ENCODE results near the gene SPRYD7.
"Not testable (repeated sequence)": the region's sequence is repeated elsewhere in the genome, so short reads cannot be mapped to it uniquely, and the experiment has no call there.

SPRYD7 gene, protein sequence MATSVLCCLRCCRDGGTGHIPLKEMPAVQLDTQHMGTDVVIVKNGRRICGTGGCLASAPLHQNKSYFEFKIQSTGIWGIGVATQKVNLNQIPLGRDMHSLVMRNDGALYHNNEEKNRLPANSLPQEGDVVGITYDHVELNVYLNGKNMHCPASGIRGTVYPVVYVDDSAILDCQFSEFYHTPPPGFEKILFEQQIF
- total RNA-seq, result 2.8 reads per million, percentile 9 among the genes with 10 or more reads in this experiment

DNA sequence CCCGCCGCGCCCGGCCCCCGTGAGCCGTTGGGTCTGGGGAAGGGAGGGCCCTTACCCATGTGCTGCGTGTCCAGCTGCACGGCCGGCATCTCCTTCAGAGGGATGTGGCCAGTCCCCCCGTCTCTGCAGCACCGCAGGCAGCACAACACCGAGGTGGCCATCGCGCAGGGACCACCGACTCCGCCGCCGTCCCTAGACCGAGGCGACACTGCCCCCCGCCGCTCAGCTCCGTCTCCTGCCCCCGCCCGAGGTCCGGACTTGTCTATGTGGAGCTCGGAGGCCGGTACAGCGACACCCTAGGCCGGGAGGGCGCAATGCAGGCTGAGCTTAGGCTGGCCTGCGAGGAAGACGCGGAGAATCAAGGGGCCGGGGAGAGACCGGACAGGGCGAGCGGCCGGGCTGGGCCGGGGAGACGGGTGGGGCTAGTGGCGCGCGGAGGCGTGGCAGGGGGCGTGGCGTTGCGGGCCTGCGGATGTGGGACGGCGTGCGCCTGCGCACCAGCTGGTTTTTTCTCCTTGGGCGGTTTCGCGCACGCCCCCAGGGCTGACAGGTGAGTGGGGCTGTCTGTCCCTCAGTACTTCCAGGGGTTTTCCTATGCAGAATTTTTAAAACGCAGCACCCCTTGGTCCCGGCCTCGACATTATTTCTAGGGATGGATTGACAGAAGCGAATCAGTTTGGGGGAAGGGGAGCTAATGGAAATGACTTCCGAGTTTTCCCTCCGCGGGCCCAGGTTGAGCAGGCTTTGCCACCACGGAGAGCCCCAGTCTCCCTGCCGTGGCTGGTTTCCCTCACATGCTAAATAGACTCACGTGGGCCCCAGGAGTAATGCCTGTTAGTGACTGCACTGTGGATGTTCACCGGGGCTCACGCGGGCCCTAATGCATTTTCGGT is at the start of gene SPRYD7:
Gene SPRYD7 (minus strand): TSS at position 266 of the 893 bp plus-strand sequence. CDS start 105 bp downstream, at position 161.
- peak; percentile 89 for DNase-seq

DNA sequence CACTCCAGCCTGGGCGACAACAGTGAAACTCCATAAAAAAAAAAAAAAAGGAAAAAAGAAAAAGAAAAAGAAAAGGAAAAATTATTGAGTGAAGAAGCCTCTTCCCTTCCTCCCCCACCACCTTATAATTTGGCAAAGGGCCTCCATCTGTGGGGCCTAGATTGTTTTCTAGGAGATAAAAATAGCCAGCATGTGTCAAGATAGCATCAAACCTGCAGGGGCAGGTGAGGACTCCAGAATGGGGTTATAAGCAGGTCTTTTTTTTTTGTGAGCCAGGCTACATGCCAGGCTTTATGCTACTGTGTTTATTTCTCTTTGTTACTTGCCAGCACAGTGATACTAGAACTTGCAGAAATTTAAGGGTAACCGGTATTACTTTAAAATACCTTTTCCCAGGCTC is 49.0 kb upstream of the SPRYD7 start:
- no peak for DNase-seq

DNA sequence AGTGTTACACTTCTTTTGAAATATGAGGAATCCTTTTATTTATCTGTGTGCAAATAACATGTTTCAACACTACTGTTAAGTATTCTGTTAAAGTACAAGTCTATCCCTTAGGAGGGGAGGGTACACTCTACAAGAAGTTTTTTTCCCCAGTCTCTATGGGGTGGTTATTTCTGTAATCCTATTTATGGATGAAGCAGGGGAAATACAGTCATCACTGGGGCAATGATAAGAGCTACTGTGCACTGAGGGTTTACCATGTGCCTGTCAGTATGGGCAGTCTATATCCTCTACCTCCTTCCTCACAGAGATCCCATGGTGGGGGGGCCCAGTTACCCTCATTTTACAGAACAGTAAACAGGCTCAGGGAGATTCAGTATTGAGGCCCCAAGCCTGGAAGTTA is 44.1 kb upstream of the SPRYD7 start:
- no peak for DNase-seq

DNA sequence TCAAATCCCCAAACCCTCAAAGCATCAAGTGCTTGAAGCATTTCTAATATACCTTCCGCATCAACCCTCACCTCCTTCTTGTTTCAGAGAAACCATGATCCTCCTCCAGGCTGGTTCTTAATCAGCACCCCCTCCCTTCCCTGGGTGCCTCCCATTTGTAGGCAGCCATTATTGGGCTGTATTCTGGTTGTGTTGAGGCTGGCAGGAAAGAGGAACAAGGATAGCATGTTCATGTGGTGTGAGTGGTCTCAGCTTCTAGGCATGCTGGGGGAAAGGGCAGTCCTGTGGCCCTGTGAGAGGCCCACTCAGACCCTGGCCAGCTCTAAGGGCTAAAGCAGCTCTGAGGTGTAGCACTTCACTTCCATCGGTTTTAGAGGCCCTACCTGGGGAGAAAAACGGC is 41.9 kb upstream of the SPRYD7 start:
- no peak for DNase-seq

DNA sequence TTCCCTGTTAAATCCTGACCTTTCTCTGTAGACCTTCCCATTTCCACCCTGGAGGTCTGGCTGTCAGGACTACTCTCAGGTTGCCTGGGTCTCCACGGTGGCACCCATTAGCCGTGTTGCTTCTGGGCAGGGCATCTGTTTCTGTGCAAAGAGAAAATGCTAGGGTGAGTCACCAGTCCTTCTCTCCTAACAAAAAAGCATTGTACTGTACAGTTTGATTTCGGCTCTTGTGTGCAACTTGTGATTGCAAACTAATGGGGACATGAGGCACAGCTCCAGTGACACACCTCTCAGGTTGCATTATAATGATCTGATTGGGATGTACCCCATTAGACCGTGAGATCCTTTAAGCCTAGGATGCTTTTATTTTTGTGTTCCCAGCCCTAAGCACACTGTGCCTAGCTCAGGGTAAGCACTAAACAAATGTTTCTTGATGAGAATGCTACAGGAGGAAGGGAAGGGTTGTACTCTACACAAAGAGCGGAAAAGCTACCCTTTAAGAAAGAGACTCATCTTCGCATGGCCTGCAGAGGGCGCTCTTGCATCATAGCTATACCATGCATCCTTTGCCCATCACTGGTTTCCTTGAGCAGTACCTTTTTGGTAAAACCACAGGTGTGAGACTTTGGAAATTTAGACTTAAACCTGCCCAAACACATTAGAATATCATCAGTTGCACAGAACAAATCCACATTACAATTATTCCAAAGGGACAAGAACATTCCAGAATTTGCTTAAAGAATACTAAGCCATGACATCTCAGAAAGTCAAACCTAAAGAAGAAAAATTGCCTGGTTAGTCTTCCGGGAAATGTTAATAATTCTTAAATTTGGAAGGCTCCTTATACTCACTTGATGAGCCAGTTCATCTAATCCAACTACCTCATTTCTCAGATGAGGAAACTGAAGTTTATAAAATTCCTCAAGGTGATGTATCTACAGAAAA is 40.4 kb upstream of the SPRYD7 start:
- peak; percentile 73 for DNase-seq

DNA sequence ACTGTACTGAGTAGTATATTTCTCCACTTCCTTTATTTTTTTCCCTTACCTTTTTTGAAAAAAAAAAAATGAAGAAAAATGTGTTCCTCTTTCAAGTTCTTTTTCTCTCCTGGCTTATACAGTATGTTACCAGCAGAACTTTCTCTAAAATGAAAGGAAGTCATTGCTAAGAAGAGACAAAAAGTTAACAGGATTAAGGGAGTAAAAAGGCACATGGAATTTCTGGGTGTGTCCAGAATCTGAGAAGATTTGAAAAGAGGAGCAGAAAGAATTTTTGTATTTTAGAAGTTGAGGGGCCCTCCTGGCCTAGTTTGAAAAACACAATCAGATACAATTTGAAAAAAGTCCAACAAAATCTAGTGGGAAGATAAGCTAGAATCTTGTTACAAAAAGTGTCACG is 39.7 kb upstream of the SPRYD7 start:
- no peak for DNase-seq

DNA sequence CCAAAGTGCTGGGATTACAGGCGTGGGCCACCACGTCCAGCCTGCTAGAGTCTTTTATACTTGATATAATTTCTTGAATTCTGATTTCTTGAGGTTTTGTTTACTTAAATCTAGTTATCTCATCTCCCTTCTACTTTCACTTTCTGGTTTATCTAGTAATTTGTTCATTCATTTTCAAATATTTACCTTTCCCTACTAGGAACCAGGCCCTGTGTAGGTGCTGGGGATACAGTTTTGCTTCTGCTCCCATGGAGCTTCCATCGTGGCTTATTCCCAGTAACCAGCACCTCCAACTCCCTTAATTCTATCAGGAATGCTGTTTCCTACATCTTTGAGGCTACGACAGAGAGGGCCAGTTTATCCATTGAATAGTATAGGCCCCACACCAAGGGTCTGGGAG is 36.6 kb upstream of the SPRYD7 start:
- DNase-seq, result no peak

DNA sequence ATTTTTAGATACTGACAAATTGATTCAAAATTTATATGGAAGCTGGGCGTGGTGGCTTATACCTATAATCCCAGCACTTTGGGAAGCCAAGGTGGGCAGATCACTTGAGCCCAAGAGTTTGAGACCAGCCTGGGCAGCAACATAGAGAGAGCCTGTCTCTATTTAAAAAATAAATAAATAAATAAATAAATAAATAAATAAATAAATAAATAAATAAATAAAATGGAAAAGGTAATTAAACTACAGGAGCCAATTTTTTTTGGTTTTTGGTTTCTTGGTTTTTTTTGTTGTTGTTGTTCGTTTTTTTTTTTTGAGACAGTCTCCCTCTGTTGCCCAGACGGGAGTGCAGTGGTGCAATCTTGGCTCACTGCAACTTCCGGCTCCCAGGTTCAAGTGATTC is 31.3 kb upstream of the SPRYD7 start:
- DNase-seq, result no peak

DNA sequence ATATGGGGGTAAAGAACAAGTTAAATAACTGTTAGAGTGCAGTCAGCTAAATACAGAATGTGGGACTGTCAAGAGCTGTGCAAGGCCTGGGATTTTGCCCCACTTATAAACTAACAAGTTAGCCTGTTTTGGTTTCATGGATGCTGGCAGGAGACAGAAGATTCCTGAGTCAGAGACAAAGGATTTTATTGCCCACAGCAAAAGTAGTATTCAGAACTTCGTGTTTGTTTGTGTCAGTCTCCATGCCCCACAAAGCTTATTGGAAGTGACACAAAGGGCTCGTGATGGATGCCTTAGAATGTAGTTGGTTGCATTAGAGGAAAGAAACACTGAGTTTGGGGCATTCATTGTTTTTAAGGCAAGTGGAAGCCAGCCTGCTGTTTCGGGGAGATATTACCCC is 22.2 kb upstream of the SPRYD7 start:
- no peak for DNase-seq

DNA sequence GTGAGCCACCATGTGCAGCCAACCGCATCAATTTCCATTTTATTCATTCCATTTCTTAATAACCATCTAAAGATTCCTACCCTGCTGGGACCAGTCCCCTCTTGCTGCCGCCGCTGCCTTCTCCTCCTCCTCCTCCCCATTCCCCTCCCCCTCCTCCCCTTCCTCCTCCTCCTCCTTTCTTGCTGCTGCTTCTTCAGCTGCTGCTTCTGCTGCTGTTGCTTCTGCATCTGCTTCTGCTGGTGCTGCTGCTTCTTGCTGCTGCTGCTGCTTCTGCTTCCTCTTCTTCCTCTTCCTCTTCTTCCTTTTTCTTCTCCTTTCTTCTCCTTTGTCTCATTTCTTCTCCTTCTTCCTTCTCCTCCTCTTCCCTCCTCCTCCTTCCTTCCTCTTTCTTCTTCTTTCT is 20.0 kb upstream of the SPRYD7 start:
- DNase-seq, result no peak

DNA sequence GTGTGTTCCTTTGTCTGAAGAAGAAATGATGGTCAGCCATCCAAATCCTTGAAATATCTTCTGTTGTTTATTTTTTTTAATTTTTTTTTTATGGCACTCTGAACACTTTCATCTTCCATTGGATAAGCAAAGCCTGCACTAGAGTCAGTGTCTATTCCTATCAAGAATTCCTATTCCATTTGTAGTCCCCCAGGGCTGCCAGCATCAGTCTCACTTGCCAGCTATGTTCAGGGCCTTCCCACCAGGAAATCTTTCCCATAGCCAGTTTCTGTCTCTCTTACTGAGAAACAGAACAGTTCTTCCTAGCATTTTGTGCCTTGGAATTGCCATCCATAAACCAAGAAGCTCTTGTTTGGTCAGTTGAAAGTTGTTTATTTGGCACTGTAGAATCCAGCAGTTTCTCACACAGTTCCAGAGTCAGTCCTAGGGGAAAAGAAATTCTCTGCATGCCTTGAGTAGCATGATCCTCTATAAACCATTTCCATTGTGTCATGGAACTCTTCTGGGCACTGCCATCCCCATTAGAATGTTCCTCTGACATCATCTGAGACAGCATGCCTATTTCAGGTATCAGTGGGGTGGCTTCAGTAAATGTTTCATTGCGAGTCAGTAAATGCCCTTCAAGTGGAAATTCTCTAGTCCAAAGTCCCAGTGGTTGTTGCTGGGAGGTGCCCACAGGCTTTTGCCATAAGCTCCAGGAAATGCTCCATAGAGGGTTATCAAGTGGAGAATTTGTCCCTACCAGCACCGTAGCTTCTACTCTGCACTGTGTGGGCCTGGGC is 18.7 kb upstream of the SPRYD7 start:
- no peak for DNase-seq

DNA sequence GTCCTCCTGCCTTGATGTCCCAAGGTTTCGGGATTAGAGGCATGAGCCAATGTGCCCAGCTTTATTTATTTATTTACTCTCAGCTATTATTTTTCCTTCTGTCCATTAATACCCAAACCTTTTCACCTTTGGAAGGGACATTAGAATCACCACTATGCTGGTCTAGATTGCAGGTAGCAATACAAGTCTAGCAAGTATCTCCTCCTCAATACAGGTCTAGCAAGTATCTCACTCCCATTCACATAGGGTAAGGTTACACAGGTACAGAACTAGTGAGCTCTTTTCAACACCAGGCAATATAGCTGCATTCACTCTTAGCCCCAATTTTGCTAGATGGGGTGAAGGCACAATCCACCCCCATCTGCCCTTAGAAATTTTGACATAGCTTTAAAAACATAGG is 17.4 kb upstream of the SPRYD7 start:
- no peak for DNase-seq

DNA sequence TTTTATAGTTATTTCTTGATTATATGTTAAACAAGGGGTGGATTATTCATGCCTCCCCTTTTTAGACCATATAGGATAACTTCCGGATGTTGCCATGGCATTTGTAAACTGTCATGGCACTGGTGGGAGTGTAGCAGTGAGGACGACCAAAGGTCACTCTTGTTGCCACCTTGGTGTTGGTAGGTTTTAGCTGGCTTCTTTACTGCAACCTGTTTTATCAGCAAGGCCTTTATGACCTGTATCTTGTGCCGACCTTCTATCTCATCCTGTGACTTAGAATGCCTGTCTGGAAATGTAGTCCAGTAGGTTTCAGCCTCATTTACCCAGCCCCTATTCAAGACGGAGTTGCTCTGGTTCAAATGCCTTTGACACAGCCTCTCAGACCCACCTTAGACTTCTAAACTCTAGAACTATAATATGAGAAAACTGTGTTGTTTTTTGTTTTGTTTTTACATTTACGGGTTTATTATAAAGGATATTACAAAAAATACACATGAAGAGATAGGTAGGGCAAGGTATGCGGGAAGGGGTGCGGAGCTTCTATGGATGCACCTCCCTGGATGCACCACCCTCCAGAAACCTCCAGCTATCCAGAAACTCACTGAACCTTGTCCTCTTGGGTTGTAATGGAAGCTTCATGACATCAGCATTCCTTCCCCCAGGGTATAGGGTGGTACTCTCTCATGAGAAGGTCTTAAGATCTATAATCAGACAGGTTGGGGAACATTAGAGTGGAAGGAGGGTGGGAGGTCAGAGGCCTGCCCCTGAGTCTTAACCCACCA is 15.8 kb upstream of the SPRYD7 start:
- DNase-seq, result no peak

DNA sequence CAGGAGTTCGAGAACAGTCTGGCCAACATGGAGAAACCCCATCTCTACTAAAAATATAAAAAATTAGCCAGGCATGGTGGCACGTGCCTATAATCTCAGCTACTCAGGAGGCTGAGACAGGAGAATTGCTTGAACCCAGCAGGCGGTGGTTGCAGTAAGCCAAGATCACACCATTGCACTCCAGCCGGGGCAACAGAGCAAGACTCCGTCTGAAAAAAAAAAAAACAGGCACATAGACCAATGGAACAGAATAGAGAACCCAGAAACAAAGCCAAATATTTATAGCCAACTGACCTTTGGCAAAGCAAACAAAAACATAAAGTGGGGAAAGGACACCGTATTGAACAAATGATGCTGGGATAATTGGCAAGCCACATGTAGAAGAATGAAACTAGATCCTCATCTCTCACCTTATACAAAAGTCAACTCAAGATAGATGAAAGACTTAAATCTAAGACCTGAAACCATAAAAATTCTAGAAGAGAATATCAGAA is 12.7 kb upstream of the SPRYD7 start:
- not testable (repeated sequence) for DNase-seq

DNA sequence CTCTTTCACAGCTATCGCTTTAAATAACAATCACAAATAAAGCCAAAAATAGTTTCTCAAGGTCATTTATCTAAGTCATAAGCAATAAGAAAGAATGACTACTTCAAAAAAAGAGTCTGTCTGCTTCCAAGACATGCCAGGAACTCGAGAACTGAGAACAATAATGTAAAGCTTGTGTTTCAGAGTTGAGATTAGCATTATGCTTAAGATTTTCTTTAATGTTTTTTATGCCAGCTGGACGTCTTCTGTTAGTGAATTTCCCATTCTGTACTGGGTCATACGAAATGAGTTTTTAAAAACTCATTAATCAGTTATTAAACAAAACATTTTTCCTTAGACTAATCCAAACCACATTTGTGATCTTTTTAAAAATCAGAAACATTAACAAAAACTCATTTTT is 3.2 kb upstream of the SPRYD7 start:
- no peak for DNase-seq

DNA sequence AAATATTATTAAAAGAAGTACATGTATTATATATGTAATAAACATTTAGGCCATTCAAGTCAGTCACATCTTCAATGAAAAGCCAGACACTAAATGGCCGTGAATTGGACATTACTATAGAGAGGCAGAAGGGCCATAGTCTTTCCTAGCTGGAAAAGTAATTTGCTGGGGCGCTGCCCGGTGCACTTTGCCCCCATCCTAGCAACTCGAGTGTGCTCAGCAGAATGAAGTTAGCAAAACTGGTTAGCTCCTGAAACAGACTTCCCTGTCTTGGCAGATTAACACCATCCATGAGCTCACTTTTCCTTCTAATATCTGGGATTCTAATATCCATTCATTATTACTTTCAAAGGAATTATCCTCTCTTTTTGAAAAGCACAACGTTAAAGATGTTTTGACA is 2.8 kb upstream of the SPRYD7 start:
- DNase-seq, result no peak

DNA sequence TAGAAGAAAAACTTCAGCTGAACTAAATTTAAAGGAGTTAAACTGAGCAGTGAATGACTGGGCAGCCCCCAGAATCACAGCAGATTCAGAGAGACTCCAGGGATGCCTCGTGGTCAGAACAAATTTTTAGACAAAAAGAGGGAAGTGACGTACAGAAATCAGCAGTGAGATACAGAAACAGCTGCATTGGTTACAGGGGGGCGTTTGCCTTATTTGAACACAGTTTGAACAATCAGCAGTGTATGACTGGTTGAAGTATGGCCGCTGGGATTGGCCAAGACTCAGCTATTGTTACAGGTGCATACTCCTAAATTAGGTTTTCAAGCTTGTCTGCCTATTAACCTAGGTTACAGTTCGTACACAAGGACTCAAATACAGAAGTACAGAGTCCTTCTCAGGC is 2.2 kb upstream of the SPRYD7 start:
- DNase-seq, result no peak

DNA sequence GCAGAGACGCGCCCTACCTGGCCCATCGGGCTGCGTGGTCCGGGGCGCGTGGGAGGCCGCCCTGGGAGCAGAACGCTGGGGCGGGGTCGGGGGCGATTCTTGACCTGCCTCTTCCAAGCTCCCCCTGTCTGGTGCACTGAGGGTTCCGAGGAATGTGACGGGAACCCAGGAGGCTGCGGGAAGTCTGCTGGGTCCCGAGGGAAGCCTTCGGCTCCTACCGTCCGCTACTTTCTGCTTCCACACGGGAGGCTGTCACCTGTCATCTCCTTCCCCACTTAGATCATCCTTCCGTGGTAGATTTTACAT is 781 bp upstream of the SPRYD7 start:
- no peak for DNase-seq

DNA sequence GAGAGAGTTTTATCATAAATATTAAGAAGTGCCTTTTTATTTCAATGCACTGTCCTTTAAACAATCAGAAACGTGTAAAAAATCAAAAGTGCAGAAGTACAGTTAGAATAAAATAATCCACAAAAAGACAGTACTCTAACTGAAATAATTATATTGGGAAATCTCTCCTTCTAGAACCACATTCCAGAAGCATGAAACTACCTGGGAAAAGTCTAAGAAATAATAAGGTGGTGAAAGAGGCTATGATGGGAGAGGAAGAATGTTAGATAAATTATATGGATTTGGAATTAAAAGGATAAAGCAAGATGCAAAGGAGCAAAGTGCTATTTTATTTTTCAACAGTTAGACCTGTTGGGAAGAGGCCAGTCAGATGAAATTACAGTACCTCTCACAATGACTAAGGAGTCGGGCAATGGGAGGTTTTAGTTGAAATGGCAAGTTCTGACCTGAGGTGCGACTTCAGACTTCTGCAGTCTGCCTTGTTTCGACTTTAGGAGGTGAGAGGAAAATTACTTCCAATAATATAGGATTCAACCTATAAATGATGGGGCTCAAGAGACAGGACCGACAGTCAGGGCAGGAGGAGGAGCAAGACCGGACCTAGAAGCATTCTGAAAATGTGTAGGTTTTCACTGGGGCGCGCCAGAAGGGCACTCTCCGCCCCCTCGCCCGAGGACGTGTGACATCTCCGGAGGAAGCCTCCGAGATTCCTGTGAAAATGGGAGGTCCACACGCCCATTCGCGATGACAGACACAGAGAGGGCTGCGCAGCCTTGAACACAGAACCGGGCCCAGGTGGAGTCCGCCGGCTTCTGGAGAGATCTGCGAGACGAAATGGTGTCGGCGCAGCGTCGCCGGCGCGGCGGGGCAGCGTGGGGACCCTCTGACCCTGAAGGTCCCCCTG is 717 bp downstream of the SPRYD7 start:
- peak; percentile 14 for DNase-seq

DNA sequence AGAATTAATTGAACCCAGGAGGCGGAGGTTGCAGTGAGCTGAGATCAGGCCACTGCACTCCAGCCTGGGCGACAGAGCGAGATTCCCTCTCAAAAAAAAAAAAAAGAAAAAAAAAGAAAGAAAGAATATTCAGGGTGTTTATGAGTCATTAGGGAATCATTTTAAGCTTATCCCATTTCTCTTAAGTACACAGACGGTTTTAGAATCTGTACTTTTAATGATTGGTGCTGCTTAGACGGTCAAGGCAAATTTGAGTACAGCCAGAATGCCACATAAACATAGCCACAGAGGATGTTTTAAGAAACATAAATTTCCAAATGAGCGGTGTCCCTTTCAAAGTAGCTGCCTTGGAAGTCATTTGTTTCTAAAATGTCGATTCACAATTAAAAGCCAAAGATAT is 2.6 kb downstream of the SPRYD7 start:
- DNase-seq, result no peak
